Activated T-cell treated with anti-CD3 and anti-CD28 coated beads for 24 hours (primary cell): ENCODE results near the gene MUC7.
A peak's percentile ranks its signal among the peaks of the same experiment; 100 is the strongest.
"Not testable (repeated sequence)": the region's sequence is repeated elsewhere in the genome, so short reads cannot be mapped to it uniquely, and the experiment has no call there.

ENCODE experiments used
- DNase-seq: peaks from one replicate; pipeline ENCODE4 v3.0.0-alpha.2; 2020; ENCODE audit warnings: low read depth

Gene MUC7

GRCh38 chr4:70471897-70472296 lies at the start of gene MUC7:
MUC7 (plus strand) TSS chr4:70472197; CDS start chr4:70474022, 1,825 bp downstream.
- DNase-seq = no peak

GRCh38 chr4:70425306-70425705 lies 46.7 kb upstream of the MUC7 start:
- no peak for DNase-seq

- no peak for DNase-seq
These were observed 45.2 kb upstream of the MUC7 start for GRCh38 chr4:70426789-70427188.

GRCh38 chr4:70437197-70437596 lies 34.8 kb upstream of the MUC7 start:
- no peak for DNase-seq

GRCh38 chr4:70442474-70442873 lies 29.5 kb upstream of the MUC7 start:
- DNase-seq = no peak

GRCh38 chr4:70443329-70443728 lies 28.7 kb upstream of the MUC7 start:
- DNase-seq = no peak

GRCh38 chr4:70449220-70449619 lies 22.8 kb upstream of the MUC7 start:
- no peak for DNase-seq

GRCh38 chr4:70452946-70453345 lies 19.1 kb upstream of the MUC7 start:
- DNase-seq = no peak

GRCh38 chr4:70463335-70463734 lies 8.7 kb upstream of the MUC7 start:
- DNase-seq = no peak

- no peak for DNase-seq
These were observed 1.7 kb downstream of the MUC7 start for GRCh38 chr4:70473679-70474078.

- DNase-seq = no peak
These were observed 16.8 kb downstream of the MUC7 start for GRCh38 chr4:70488748-70489147.

GRCh38 chr4:70496231-70496630 lies 24.2 kb downstream of the MUC7 start:
- DNase-seq = no peak

- not testable (repeated sequence) for DNase-seq
These were observed 29.8 kb downstream of the MUC7 start for GRCh38 chr4:70501838-70502237.

GRCh38 chr4:70504733-70505132 lies 32.7 kb downstream of the MUC7 start:
- DNase-seq = no peak

- peak; percentile 30 for DNase-seq
These were observed 33.3 kb downstream of the MUC7 start for GRCh38 chr4:70505151-70505748.

- no peak for DNase-seq
These were observed 36.8 kb downstream of the MUC7 start for GRCh38 chr4:70508801-70509200.

- no peak for DNase-seq
These were observed 39.4 kb downstream of the MUC7 start for GRCh38 chr4:70511365-70511764.

- no peak for DNase-seq
These were observed 43.6 kb downstream of the MUC7 start for GRCh38 chr4:70515367-70516250.

GRCh38 chr4:70518269-70518668 lies 46.3 kb downstream of the MUC7 start, which contains the start of gene AMTN:
AMTN (plus strand) TSS chr4:70518569; CDS start chr4:70518778, 209 bp downstream.
- no peak for DNase-seq

GRCh38 chr4:70518716-70519115 lies 46.7 kb downstream of the MUC7 start:
- DNase-seq = no peak

- no peak for DNase-seq
These were observed 50.6 kb downstream of the MUC7 start for GRCh38 chr4:70522626-70523025.

- DNase-seq = no peak
These were observed 59.0 kb downstream of the MUC7 start for GRCh38 chr4:70530997-70531396.

- DNase-seq = no peak
These were observed 60.0 kb downstream of the MUC7 start for GRCh38 chr4:70531981-70532380.
